HG02642 (cell line): Measurements from ENCODE around the gene CNPY3.
"Not testable (repeated sequence)": the region's sequence is repeated elsewhere in the genome, so short reads cannot be mapped to it uniquely, and the experiment has no call there.

ENCODE experiments used
- ATAC-seq: cut with Tn5 transposase; IDR thresholded peaks from one replicate; pipeline ENCODE4 v1.9.1; 2021; ENCODE audit warnings: mild to moderate bottlenecking; ENCODE audit not compliant: unreplicated experiment, poor library complexity

Gene CNPY3

GRCh38 chr6:42928986-42929820 lies at the start of gene CNPY3:
Gene CNPY3, plus strand, starts transcription at chr6:42929480. Its CDS starts 91 bp downstream, at chr6:42929571.
- peak; percentile 76 for ATAC-seq

GRCh38 chr6:42880240-42880817 lies 49.0 kb upstream of the CNPY3 start:
- ATAC-seq = not testable (repeated sequence)

GRCh38 chr6:42880871-42881270 lies 48.4 kb upstream of the CNPY3 start:
- ATAC-seq = not testable (repeated sequence)

- ATAC-seq = no peak
Observed at GRCh38 chr6:42885702-42886101, 43.6 kb upstream of the CNPY3 start.

GRCh38 chr6:42888201-42888600 lies 41.1 kb upstream of the CNPY3 start:
- ATAC-seq = not testable (repeated sequence)

DNA sequence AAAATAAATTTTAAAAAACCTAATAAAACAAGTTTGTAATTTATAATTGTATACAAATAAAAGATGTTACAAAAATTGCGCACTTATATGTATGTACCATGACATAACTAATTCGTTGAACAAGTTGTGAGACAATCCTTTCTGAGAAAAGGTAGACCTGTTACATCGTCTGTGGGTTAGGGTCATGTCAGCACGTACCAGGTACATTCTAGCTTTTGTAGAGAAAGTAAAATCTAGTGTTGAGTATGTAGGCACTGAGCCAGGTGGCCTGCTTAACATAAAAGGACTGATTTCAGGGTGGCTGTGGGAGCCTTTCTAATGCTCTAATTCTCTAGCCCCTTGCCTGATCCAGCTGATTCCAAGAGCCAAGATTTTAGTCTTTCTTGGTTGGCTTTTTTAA lies 39.5 kb upstream of the CNPY3 start:
- ATAC-seq = no peak

DNA sequence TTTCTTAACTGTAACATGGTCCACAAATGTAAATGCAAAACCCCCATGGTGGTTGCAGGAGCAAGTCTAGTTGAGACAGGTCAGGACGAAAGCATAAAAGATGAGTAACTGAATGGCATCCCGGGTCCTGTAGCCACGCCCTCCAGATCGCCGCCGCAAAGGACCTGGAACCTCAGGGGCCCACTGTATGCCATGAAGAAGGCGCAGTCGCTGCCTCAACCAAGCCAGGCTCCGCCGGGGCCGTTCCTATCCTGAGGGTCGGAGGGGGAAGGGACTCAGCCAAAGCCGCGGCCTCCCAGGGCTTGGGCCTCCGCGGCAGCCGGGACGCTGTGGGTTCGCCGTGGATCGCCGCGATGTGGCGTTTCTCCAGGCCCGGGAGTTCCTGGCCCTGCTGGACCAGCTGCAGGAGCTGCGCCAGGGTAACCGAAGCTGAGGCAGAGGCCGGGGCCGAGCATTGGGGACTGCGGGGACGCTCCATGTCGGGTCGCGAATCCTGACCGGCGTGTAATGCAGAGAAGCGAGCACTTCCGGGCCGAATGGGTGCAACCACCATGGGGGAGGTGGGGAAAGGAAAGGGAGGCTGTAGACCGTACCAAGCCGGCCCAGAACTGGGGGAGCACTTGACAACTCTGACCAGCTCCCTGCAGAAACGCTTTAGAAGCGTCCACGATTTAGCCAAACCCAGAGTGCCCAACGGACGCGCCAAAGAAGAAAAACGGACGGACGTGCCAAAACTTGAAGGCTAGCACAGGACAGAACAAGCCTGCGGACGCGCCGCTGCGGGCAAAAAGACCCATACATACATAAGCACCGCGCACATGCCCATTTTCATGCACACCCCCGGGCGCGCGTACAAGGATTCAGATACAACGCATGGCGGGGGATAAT lies 38.7 kb upstream of the CNPY3 start:
- ATAC-seq = peak; percentile 94

DNA sequence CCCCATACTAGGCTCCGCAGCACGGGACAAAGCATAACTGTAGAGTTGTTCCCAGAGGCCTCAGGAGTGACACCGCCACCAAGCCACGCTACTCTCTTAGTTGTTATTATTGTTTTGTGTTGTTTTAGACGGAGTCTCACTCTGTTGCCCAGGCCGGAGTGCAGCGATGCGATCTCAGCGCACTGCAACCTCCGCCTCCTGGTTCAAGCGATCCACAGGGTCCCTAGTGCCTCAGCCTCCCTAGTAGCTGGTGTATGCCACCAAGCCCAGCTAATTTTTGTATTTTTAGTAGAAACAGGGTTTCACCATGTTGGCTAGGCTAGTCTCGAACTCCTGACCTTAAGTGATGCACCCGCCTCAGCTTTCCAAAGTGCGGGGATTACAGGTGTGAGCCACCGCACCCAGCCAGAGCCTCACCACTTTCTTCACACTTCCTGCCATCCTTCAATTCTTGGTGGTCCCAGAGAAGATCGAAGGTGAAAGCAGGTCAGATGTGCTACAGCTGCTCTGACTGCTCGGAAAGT lies 38.0 kb upstream of the CNPY3 start:
- no peak for ATAC-seq

- not testable (repeated sequence) for ATAC-seq
Observed at GRCh38 chr6:42894041-42894828, 35.0 kb upstream of the CNPY3 start.

DNA sequence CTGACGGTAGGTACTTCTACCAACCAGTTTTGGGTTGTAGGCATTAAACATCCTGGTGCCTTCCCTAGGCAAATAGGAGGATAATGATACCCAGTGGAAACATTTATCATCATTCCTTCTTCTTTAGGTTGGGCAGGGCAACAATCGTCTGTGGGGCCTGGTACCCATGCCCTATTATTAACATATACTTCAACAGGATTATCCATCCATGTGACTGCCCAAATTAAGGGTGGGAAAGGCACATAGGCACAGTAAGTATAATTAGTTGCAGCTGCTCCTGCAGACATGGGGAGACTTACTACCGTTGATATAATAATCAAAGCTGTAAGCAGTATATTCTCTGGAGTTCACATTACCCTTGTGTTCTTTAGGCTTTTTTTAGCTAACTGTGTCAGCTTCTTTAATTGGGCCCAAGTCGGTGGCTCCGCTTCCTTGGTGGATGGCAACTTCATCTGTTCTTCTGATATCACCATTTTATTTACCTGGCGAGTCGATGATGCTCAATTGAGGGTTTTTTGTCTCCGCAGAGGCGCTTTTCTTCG lies 33.0 kb upstream of the CNPY3 start:
- ATAC-seq = no peak

- ATAC-seq = no peak
Observed at GRCh38 chr6:42898891-42899361, 30.4 kb upstream of the CNPY3 start.

GRCh38 chr6:42899871-42900270 lies 29.4 kb upstream of the CNPY3 start:
- ATAC-seq = no peak

DNA sequence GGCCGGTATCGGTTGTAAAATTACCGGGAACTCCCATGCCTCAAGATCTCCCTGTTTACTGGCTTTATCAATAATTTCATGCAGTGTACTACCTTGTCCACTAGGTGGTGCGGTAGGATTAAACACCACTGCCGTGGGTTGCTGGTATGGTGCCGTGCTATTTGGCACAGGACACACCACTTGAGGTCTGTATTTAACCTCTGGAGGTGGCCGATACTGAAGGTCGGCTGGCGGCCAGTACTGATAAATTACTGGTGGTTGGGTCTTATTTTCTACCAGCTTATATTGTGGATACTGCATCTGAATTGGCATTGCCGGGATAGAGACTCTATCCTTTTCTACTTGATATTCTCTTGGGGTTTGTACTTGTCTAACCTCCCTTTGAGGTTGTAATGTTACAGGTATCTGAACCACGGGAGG lies 27.7 kb upstream of the CNPY3 start:
- peak; percentile 74 for ATAC-seq

- not testable (repeated sequence) for ATAC-seq
Observed at GRCh38 chr6:42902429-42903263, 26.6 kb upstream of the CNPY3 start.

DNA sequence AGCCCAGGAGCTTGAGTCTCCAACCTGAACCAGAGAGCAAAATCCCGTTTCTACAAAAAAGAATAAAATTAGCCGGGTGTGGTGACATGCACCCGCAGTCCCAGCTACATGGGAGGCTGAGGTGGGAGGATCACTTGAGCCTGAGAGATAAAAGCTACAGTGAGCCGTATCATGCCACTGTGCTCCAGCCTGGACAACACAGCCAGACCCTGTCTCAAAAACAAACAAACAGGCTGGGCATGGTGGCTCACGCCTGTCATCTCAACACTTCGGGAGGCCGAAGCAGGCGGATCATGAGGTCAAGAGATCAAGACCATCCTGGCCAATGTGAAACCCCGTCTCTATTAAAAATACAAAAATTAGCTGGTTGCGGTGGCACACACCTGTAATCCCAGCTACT lies 24.8 kb upstream of the CNPY3 start:
- ATAC-seq = no peak

- ATAC-seq = no peak
Observed at GRCh38 chr6:42907336-42907735, 21.9 kb upstream of the CNPY3 start.

- ATAC-seq = no peak
Observed at GRCh38 chr6:42909835-42910234, 19.4 kb upstream of the CNPY3 start.

- no peak for ATAC-seq
Observed at GRCh38 chr6:42911171-42912021, 17.9 kb upstream of the CNPY3 start.
